Measurements from ENCODE around the gene UGGT2. TPM values are rescaled to one million over a fixed set of nuclear protein-coding genes. Genes with fewer than 3 reads are reported as not detected.

Gene UGGT2
- total RNA-seq, 2 donors from 2014 or later: 37.2 to 40.9 TPM

DNA sequence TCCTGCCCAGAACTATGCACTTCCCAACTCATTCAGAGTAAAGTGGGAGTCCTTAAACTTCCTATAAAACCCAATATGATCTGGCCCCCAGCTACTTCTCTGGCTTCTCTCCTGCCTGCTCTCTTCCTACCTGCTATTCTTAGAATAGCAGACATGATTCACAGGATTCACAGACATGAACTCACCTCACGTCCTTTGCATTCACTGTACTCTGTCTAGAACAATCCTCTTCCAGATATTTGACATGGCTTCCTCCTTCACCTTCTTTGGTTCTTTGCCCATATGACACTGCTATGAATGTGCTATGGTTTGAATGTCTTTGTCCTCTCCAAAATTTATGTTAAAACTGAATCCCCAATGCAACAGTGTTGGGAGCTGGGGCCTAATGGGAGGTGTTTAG, 154.9 kb downstream of the UGGT2 start:
- TF ChIP-seq, protein P1, sequence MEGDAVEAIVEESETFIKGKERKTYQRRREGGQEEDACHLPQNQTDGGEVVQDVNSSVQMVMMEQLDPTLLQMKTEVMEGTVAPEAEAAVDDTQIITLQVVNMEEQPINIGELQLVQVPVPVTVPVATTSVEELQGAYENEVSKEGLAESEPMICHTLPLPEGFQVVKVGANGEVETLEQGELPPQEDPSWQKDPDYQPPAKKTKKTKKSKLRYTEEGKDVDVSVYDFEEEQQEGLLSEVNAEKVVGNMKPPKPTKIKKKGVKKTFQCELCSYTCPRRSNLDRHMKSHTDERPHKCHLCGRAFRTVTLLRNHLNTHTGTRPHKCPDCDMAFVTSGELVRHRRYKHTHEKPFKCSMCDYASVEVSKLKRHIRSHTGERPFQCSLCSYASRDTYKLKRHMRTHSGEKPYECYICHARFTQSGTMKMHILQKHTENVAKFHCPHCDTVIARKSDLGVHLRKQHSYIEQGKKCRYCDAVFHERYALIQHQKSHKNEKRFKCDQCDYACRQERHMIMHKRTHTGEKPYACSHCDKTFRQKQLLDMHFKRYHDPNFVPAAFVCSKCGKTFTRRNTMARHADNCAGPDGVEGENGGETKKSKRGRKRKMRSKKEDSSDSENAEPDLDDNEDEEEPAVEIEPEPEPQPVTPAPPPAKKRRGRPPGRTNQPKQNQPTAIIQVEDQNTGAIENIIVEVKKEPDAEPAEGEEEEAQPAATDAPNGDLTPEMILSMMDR (conservative IDR thresholded peaks at IDR 0.05): no peak
- Mint-ChIP-seq H3K4me3 (no peak overlapping the region), H3K9me3 (no peaks in the 10 kb centered on the region), H3K27me3 (ENCODE audit: insufficient read depth) (no peaks in the 10 kb centered on the region), H3K36me3 (ENCODE audit: low read depth) (peaks cover 18% of the 10 kb centered on the region), H3K4me1 (no peaks in the 10 kb centered on the region), H3K27ac (no peak overlapping the region)
- Histone ChIP-seq H3K4me3 (ENCODE audit: low read length) (no peak overlapping the region), H3K9me3 (ENCODE audit: control insufficient read depth, low read length) (no peaks in the 10 kb centered on the region), H3K9ac (ENCODE audit: extremely low read depth, low read length, poor library complexity, severe bottlenecking) (no peak overlapping the region), H3K27me3 (ENCODE audit: control insufficient read depth, insufficient read depth, low read length, poor library complexity, severe bottlenecking) (no peaks in the 10 kb centered on the region), H3K27ac (ENCODE audit: low read depth, low read length) (no peak overlapping the region), H3K4me1 (ENCODE audit: control insufficient read depth, insufficient read depth, low read length) (no peaks in the 10 kb centered on the region), H3K36me3 (ENCODE audit: control insufficient read depth, insufficient read depth, low read length) (peaks cover 5% of the 10 kb centered on the region)
- DNase-seq: no peak
- 79% methylated on average over 1 of the region's 1 CpG; no CpG with 5 or more reads in 1 of the 2 experiments for WGBS, 2 experiments (ENCODE audit: insufficient coverage in 1 of 2, insufficient read length in 1 of 2)

DNA sequence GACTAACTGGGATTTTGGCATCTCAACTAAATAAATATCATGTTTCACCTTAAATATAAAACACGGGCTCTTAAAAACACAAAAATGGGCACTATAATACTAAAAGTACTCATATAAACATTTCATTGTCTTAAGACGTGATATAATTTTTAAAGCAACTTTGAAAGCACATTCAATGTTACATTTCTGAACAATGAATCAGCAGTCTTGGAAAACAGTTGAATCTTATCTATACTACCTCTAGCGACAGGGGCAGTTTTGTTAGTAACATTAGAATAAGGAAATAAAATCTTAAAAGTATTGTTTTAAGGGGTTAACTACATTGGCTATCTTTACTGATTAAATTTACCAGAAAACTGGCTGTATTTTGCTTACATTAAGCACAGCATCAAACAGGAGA, 156.9 kb downstream of the UGGT2 start:
- WGBS, 2 experiments (ENCODE audit: insufficient coverage in 1 of 2, insufficient read length in 1 of 2): 96 to 100% methylated on average over 2 of the region's 3 CpGs
- H3K9me3 ChIP-seq (ENCODE audit: control insufficient read depth, low read length): no peaks in the 10 kb centered on the region
- H3K27me3 ChIP-seq (ENCODE audit: control insufficient read depth, insufficient read depth, low read length, poor library complexity, severe bottlenecking): no peaks in the 10 kb centered on the region
- Mint-ChIP-seq H3K36me3 (ENCODE audit: low read depth) (peaks cover 9% of the 10 kb centered on the region), H3K27me3 (ENCODE audit: insufficient read depth) (no peaks in the 10 kb centered on the region), H3K9me3 (no peaks in the 10 kb centered on the region), H3K27ac (no peak overlapping the region), H3K4me3 (no peak overlapping the region), H3K4me1 (no peaks in the 10 kb centered on the region)
- TF ChIP-seq, protein P1 (conservative IDR thresholded peaks at IDR 0.05): no peak
- no peak overlapping the region for H3K9ac ChIP-seq (ENCODE audit: extremely low read depth, low read length, poor library complexity, severe bottlenecking)
- no peak for DNase-seq
- H3K36me3 ChIP-seq (ENCODE audit: control insufficient read depth, insufficient read depth, low read length): peaks cover 5% of the 10 kb centered on the region
- no peak overlapping the region for H3K4me3 ChIP-seq (ENCODE audit: low read length)
- no peaks in the 10 kb centered on the region for H3K4me1 ChIP-seq (ENCODE audit: control insufficient read depth, insufficient read depth, low read length)
- H3K27ac ChIP-seq (ENCODE audit: low read depth, low read length): no peak overlapping the region

DNA sequence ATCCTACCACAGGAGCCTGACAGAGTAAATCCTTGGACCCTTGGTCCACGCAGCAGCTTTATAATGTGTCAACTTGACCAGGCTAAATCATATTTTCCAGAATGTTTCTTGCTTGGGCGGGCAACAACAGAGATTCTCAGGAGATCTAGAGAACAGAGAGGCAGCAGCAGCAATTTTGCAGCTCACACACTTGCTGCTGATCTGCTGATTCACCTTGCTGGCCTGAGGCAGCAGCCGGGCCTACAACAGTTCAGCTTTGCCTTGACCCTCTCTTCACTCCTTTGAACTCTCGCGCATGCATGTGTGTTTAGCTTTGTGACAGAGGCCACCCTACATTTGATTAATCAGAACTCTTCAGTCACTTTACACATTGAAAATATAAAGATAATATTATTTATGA, 159.3 kb downstream of the UGGT2 start:
- WGBS, 2 experiments (ENCODE audit: insufficient coverage in 1 of 2, insufficient read length in 1 of 2): 93 to 97% methylated on average over 3 to 5 of the region's 5 CpGs
- no peaks in the 10 kb centered on the region for H3K27me3 ChIP-seq (ENCODE audit: control insufficient read depth, insufficient read depth, low read length, poor library complexity, severe bottlenecking)
- H3K36me3 ChIP-seq (ENCODE audit: control insufficient read depth, insufficient read depth, low read length): peaks cover 10% of the 10 kb centered on the region
- H3K9ac ChIP-seq (ENCODE audit: extremely low read depth, low read length, poor library complexity, severe bottlenecking): no peak overlapping the region
- Mint-ChIP-seq H3K4me3 (no peak overlapping the region), H3K27ac (no peak overlapping the region), H3K4me1 (no peaks in the 10 kb centered on the region), H3K9me3 (no peaks in the 10 kb centered on the region), H3K27me3 (ENCODE audit: insufficient read depth) (no peaks in the 10 kb centered on the region), H3K36me3 (ENCODE audit: low read depth) (peaks cover 17% of the 10 kb centered on the region)
- no peak overlapping the region for H3K4me3 ChIP-seq (ENCODE audit: low read length)
- no peak for DNase-seq
- no peaks in the 10 kb centered on the region for H3K4me1 ChIP-seq (ENCODE audit: control insufficient read depth, insufficient read depth, low read length)
- TF ChIP-seq, protein P1 (conservative IDR thresholded peaks at IDR 0.05): no peak
- H3K27ac ChIP-seq (ENCODE audit: low read depth, low read length): no peak overlapping the region
- no peaks in the 10 kb centered on the region for H3K9me3 ChIP-seq (ENCODE audit: control insufficient read depth, low read length)

Measured in endodermal cell (in vitro differentiated cells).